Central memory CD4-positive, alpha-beta T cell (primary cell): ENCODE data around the gene TMC4.

Source experiments
- DNase-seq: peaks from one replicate; pipeline ENCODE4 v3.0.0; 2022

TMC4 gene

DNA sequence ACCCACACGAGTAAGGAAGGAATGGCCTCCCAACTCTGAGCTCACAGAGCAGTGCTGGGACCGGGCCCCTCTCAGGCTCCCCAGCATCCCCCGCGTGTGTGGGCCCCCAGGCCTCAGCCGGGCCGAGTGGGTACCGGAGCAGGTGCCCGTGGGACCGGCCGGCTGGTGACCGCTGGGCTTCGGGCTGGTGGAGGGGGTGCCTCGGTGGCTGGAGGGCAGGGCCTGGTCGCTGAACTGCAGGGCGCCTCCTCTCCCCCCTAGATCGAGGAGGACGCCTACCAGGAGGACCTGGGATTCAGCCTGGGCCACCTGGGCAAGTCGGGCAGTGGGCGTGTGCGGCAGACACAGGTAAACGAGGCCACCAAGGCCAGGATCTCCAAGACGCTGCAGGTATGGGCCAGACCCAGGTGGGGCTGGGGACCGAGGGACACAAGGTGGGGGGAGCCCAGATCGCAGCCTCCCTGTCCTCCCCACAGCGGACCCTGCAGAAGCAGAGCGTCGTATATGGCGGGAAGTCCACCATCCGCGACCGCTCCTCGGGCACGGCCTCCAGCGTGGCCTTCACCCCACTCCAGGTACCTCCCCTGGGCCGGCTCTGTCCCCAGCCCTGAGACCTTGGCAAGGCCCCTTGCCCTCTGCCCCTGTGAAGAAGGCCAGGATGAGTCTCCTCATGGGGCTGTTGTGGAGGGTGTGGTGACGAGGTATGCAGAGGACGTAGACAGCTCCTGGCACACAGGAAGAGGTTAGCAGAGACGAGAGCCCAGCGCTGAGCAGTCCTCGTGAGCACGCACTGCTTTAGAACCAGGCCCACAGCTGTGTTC is 44.0 kb downstream of the TMC4 start:
- DNase-seq, result no peak

DNA sequence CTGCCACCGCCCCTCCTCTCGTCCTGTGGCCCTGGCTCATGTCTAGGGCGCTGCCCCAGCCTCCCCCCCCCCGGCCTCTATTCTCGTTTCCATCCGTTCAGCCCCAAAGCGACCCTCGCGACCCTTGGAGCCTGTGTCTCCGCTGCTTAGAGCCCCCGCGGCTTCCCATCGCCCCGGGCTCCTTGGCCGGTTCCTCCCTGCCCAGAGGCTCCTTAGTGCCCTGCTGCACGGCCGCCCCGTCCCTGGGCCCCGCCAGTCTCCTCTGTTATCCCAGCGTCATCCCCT is 44.6 kb downstream of the TMC4 start:
- DNase-seq, result no peak

DNA sequence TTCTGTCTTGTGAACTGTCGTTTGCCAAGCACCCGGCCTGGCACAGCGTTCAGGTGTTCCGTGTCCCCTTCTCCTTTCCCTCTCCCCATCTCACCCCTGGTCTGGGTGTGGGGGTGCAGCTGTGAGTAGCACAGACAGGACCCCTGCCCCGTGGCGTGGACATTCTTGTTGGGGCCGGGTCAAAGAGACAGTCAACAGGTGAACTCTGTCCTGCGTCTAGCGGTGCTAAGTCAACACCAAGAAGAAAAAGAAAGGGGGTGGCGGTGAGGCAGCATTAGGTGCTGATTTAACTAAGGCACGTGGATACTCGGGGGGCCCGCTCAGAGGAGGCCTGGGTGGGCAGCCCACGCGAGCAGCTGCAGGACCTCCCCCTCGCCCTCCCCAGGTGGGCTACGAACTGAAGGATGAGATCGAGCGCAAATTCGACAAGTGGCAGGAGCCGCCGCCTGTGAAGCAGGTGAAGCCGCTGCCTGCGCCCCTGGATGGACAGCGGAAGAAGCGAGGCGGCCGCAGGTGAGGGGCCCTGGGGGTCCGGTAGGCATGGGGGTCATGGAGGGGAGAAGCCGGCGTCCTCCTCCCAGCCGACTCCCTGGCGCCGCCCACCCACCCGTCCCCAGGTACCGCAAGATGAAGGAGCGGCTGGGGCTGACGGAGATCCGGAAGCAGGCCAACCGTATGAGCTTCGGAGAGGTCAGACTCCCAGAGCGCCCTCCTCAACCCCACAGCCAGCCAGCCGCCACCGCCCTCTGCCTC is 45.1 kb downstream of the TMC4 start:
- no peak for DNase-seq

DNA sequence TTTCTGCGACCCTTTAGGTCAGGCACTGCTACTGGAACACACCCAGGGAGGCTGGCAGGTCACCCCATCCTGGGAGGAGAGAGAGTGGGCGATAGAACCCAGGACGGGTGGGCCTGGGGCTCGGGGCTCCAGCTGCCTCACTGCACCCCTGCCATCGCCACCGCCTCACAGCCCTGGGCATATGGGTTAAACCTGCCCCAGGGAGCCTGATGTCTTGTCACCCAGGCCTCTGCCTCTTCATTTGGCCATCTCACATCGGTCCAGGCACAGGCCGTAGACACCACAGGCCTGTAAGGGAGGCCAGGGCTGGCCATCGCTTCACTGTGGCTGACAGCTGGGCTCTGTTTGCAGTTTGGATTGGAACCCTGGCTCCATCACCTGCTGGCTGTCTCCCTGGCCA is 47.2 kb downstream of the TMC4 start:
- DNase-seq, result no peak

DNA sequence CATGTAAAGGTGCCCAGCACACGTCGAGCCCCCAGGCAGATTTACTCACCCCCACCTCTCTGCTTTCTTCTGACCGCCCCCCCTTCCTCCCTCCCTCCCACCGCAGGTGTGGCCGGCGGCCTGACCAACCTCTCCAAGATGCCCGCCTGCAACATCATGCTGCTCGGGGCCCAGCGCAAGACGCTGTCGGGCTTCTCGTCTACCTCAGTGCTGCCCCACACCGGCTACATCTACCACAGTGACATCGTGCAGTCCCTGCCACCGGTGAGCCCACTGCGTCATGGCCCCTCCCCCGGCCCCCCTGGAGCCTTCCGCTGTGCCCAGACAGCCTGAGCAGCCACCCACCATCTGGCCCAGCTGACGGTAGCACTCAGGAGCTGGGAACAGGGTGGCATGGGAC is 48.6 kb downstream of the TMC4 start:
- no peak for DNase-seq

DNA sequence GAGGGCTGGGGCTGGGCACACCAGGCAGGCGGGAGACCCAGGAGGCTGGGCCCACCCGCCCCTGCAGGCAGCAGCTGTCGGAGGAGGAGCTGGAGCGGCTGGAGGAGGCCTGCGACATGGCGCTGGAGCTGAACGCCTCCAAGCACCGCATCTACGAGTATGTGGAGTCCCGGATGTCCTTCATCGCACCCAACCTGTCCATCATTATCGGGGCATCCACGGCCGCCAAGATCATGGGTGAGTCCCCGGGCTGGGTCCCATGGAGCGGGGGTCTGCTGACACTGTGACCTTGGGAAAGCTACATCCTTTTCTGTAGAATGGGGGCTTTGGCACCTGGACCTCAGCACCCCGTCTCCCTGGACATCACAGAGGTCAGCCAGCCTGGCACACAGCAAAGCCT is 49.3 kb downstream of the TMC4 start:
- no peak for DNase-seq

DNA sequence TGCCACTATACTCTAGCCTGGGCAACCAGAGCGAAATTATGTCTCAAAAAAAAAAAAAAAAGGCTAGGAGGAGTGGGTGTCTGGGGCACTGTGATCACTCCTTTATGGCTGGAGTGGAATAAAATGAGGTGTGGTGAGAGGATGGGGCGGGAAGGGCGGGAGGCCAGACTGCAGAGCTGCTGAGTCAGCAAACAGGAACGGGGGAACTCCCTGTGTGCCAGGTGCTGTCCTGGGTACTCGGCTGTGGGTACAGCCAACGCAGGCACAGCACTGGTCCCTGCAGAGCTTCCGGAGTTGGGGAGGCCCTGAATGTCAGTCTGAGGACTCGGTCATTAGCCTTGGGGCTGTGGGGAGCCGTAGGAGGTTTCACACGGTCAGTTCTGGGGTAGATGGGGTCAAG is 51.7 kb downstream of the TMC4 start:
- no peak for DNase-seq

DNA sequence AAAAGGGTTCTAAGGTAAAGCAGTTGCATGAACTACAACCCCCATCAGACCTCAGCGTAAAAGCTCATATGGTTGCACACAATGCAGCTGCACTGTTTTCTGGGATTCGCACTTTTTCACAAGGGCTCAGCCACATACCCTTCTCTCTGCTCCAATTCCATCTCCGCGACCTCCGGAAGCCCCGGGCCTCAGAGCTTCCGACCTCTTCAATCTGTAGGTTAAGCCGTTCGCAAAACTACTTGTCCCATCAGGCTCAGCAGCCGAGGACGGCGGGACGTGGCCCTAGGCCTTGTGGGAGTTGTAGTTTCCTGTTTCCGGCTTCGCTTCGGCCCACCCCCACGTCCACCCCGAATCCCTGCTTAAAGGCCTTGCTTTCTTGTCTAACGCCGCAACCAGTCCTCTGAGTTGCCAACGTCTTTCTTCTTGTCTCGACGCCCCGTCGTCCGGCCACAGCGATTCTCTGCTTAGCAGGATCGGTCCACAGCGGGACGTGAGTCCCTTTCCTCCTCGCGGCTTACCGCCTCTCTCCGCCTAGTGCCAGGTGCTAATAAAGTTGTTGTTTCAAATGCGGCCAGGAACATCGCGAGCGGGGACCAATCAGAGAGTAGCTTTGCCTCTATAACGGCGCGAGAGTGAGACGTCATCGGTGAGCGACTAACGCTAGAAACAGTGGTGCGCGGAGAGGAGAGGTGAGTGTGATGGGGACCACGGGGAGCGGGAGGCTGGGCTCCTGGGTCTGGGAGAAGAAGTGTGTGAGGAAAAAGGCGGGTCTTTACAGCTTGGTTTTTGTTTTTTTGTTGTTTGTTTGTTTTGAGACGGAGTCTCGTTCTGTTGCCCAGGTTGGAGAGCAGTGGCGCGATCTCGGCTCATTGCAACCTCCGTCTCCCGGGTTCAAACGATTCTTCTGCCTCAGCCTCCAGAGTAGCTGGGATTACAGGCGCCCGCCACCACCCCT is 57.6 kb downstream of the TMC4 start, which contains the start of the genes PRPF31 and TFPT:
Gene PRPF31, plus strand, starts transcription at position 646 of the 955 bp plus-strand sequence. CDS start 2,525 bp downstream, outside the sequence.
Gene TFPT, minus strand, starts transcription at position 549 of the 955 bp plus-strand sequence. Its CDS starts 388 bp downstream, at position 161.
- DNase-seq, result peak; percentile 97

DNA sequence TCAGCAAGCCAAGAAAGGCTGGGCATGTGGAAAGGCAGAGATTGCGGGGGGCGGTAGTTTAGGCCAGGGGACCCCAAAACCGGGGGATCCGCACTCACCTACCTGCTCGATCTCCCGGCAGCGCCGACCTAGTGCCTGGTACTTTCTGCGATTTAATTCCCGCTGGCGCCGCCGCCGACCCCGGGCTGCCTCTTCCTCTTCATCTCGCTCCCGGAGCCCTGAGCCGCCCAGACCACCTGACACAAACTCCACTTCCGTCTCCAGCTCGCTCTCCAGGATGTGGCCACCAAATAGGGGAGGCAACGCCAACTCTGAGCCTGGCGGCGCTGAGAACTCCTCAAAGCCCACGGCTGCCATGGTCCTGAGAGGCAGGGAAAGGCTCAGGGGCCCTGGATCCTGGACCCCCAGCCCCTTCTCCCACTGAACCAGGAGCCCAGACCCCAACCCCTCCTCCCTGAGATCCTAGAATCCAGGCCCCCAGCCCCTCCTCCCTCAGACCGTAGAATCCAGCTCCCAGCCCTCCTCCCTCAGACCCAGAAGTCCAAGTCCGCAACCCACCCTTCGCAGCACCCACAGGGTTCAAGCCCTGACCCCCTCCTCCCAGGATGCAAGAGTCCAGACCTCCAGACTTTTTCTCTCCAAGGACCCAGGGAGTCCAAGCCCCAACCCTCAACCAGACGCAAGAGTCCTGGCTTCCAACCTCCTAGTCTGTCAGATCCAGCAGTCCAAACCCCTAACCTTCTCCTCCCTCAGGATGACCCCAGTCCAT is 58.4 kb downstream of the TMC4 start:
- peak; percentile 59 for DNase-seq
